HUES48 (cell line): ENCODE measurements around the gene KIAA0753.

ENCODE experiments used
- H3K27ac ChIP-seq: one replicate; pipeline ENCODE4 v1.7.0; 2013; ENCODE audit warnings: low read depth, low read length, inconsistent platforms
- H3K27me3 ChIP-seq: 2 replicates; pipeline ENCODE4 v1.6.1; 2013; ENCODE audit warnings: mild to moderate bottlenecking, low read length; ENCODE audit not compliant: control insufficient read depth, insufficient read depth
- H3K36me3 ChIP-seq: 2 replicates; pipeline ENCODE4 v1.6.1; 2013; ENCODE audit warnings: low read length; ENCODE audit not compliant: control insufficient read depth, insufficient read depth
- H3K4me1 ChIP-seq: 2 replicates; pipeline ENCODE4 v1.6.1; 2013; ENCODE audit warnings: mild to moderate bottlenecking, low read length; ENCODE audit not compliant: control insufficient read depth, insufficient read depth
- H3K4me3 ChIP-seq: 2 replicates; pipeline ENCODE4 v1.5.1; 2013; ENCODE audit warnings: mild to moderate bottlenecking, low read depth, low read length
- H3K9ac ChIP-seq: 2 replicates; pipeline ENCODE4 v1.6.1; 2013; ENCODE audit warnings: mild to moderate bottlenecking, low read depth, low read length, moderate library complexity
- H3K9me3 ChIP-seq: 2 replicates; pipeline ENCODE4 v1.6.1; 2013; ENCODE audit warnings: low read length; ENCODE audit not compliant: control insufficient read depth, insufficient read depth

KIAA0753 gene

GRCh38 chr17:6639014-6639585 lies 1.4 kb downstream of the KIAA0753 start:
- Histone ChIP-seq H3K4me3 (peak overlapping the region; percentile 80), H3K9ac (0 out of 2 replicates have a peak overlapping the region, but pooled peaks have one; percentile 51), H3K4me1 (0 out of 2 replicates have a peak, but pooled peaks cover 6% of the 10 kb centered on the region), H3K9me3 (no peaks in the 10 kb centered on the region), H3K36me3 (peaks cover 29% of the 10 kb centered on the region), H3K27ac (no peak overlapping the region), H3K27me3 (no peaks in the 10 kb centered on the region)

- Histone ChIP-seq H3K27me3 (no peaks in the 10 kb centered on the region), H3K4me3 (no peak overlapping the region), H3K27ac (no peak overlapping the region), H3K36me3 (peaks cover 28% of the 10 kb centered on the region), H3K9me3 (no peaks in the 10 kb centered on the region), H3K9ac (no peak overlapping the region), H3K4me1 (0 out of 2 replicates have a peak, but pooled peaks cover 6% of the 10 kb centered on the region)
Observed at GRCh38 chr17:6638046-6638908, 2.2 kb downstream of the KIAA0753 start.

DNA sequence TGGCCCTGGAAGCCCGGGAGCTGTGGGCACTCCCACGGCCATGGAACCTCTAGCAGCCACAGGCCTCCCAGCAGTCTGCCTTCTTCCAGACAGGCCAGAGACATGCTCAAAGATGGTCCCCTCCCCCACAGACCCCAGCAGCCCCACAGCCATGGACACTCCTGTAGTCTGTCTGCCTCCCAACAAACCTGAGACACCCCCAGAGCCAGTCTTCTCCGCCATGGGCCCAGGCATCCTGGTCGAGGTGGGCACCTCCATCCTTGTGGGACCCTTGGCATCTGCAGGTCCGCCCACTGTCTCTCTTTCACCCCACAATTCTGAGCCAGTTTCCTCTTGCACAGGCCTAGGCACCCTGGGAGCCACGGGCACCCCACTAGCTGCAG lies 3.1 kb downstream of the KIAA0753 start:
- H3K27me3 ChIP-seq: no peaks in the 10 kb centered on the region
- 0 out of 2 replicates have a peak, but pooled peaks cover 6% of the 10 kb centered on the region for H3K4me1 ChIP-seq
- H3K9ac ChIP-seq: no peak overlapping the region
- no peak overlapping the region for H3K4me3 ChIP-seq
- no peaks in the 10 kb centered on the region for H3K9me3 ChIP-seq
- H3K27ac ChIP-seq: no peak overlapping the region
- H3K36me3 ChIP-seq: peaks cover 28% of the 10 kb centered on the region

GRCh38 chr17:6636616-6637457 lies 3.7 kb downstream of the KIAA0753 start:
- H3K9me3 ChIP-seq: no peaks in the 10 kb centered on the region
- no peak overlapping the region for H3K27ac ChIP-seq
- 0 out of 2 replicates have a peak, but pooled peaks cover 2% of the 10 kb centered on the region for H3K4me1 ChIP-seq
- H3K36me3 ChIP-seq: peaks cover 29% of the 10 kb centered on the region
- no peaks in the 10 kb centered on the region for H3K27me3 ChIP-seq
- no peak overlapping the region for H3K9ac ChIP-seq
- no peak overlapping the region for H3K4me3 ChIP-seq

DNA sequence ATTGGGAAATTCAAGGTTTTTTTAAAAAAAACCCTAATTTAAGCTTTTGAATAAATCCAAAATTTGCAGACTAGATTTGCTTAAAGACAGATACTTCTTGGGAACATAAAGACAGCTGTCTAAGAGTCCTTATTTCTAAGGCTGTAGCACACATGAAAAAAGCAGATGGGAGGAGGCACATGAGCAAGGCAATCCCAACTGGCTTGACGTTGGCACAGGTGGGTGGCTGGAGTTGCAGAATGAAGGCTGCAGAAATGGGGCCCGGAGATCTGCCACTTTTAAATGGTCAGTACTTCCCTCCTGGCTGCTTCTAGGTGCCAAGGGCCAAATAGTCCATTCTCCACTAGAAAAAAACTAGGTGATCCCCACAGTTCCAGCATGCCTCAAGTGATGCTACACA lies 4.4 kb downstream of the KIAA0753 start:
- Histone ChIP-seq H3K9me3 (no peaks in the 10 kb centered on the region), H3K27me3 (no peaks in the 10 kb centered on the region), H3K9ac (no peak overlapping the region), H3K4me1 (no peaks in the 10 kb centered on the region), H3K4me3 (no peak overlapping the region), H3K27ac (no peak overlapping the region), H3K36me3 (peaks cover 35% of the 10 kb centered on the region)

GRCh38 chr17:6633263-6633662 lies 7.2 kb downstream of the KIAA0753 start:
- H3K27me3 ChIP-seq: no peaks in the 10 kb centered on the region
- H3K27ac ChIP-seq: no peak overlapping the region
- H3K4me1 ChIP-seq: no peaks in the 10 kb centered on the region
- no peak overlapping the region for H3K9ac ChIP-seq
- H3K4me3 ChIP-seq: no peak overlapping the region
- H3K9me3 ChIP-seq: no peaks in the 10 kb centered on the region
- peaks cover 58% of the 10 kb centered on the region for H3K36me3 ChIP-seq

DNA sequence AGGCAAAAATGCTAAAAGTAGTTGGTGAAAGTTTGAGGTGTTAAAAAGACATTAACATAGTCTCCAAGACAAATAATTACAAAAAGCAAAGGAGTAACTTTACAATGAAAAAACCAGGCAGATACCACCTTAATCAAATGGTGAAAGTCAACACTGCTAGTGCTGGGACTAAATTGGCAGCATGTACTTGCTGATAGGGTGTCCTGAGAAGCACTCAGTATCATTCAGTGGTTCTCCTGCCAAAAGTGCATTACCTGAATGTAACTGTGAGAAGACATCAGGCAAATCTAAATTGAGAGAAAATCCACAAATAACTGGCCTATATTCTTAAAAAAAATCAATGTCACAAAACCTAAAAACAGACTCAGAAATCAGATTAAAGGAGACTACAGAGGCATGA lies 8.0 kb downstream of the KIAA0753 start:
- no peaks in the 10 kb centered on the region for H3K27me3 ChIP-seq
- no peaks in the 10 kb centered on the region for H3K9me3 ChIP-seq
- peaks cover 66% of the 10 kb centered on the region for H3K36me3 ChIP-seq
- no peak overlapping the region for H3K27ac ChIP-seq
- H3K9ac ChIP-seq: no peak overlapping the region
- H3K4me1 ChIP-seq: no peaks in the 10 kb centered on the region
- no peak overlapping the region for H3K4me3 ChIP-seq

GRCh38 chr17:6630390-6630789 lies 10.1 kb downstream of the KIAA0753 start:
- no peak overlapping the region for H3K9ac ChIP-seq
- peaks cover 85% of the 10 kb centered on the region for H3K36me3 ChIP-seq
- H3K4me3 ChIP-seq: no peak overlapping the region
- H3K27ac ChIP-seq: no peak overlapping the region
- H3K4me1 ChIP-seq: no peaks in the 10 kb centered on the region
- no peaks in the 10 kb centered on the region for H3K9me3 ChIP-seq
- H3K27me3 ChIP-seq: no peaks in the 10 kb centered on the region

GRCh38 chr17:6627019-6627418 lies 13.5 kb downstream of the KIAA0753 start:
- no peak overlapping the region for H3K9ac ChIP-seq
- no peak overlapping the region for H3K4me3 ChIP-seq
- no peak overlapping the region for H3K27ac ChIP-seq
- no peaks in the 10 kb centered on the region for H3K4me1 ChIP-seq
- H3K36me3 ChIP-seq: peaks cover 88% of the 10 kb centered on the region
- no peaks in the 10 kb centered on the region for H3K9me3 ChIP-seq
- no peaks in the 10 kb centered on the region for H3K27me3 ChIP-seq

DNA sequence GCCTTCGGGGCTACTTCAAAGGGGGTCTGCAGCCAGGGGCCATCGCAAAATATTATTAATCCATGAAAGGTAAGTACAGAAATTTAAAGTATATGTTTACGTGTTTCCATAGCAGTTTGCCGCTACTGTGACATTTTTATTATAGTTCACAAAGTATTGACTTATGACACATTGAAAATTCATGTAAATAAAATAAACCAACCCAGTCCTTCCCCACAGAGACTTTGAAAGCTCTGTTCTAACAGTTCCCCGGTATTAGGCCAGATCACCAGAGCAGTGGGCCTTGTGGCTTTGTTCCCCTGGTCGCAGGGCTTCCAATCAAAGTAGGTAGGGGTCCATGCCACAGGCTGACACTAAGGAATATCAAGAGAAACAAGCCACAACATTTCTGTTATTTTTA lies 13.9 kb downstream of the KIAA0753 start:
- H3K9ac ChIP-seq: no peak overlapping the region
- H3K4me3 ChIP-seq: no peak overlapping the region
- no peaks in the 10 kb centered on the region for H3K4me1 ChIP-seq
- H3K9me3 ChIP-seq: no peaks in the 10 kb centered on the region
- H3K27ac ChIP-seq: no peak overlapping the region
- H3K27me3 ChIP-seq: no peaks in the 10 kb centered on the region
- peaks cover 90% of the 10 kb centered on the region for H3K36me3 ChIP-seq
